DND-41 (cell line): Measurements from ENCODE around the gene MS4A15.

Source experiments
- ATAC-seq: fragments of 200-7000 bp; cut with Tn5 transposase; 3 replicates; pipeline ENCODE4 v1.9.1; 2021; ENCODE audit warnings: low read depth; ENCODE audit not compliant: insufficient read depth
- DNase-seq: peaks from one replicate; pipeline ENCODE4 v3.0.0-alpha.2; 2020
- H2AFZ ChIP-seq: 2 replicates; pipeline ENCODE4 v1.6.0; 2012; ENCODE audit warnings: low read depth, low read length
- H3K27ac ChIP-seq: 2 replicates; pipeline ENCODE4 v1.5.1; 2012; ENCODE audit warnings: low read length, inconsistent platforms
- H3K27me3 ChIP-seq: fragments of 200-600 bp; sonication (generic); 2 replicates; pipeline ENCODE4 v1.6.0; 2012; ENCODE audit warnings: low read length, mild to moderate bottlenecking, inconsistent platforms; ENCODE audit not compliant: insufficient read depth, poor library complexity
- H3K36me3 ChIP-seq: 2 replicates; pipeline ENCODE4 v1.5.1; 2012; ENCODE audit warnings: low read length, inconsistent platforms; ENCODE audit not compliant: insufficient read depth
- H3K4me1 ChIP-seq: 2 replicates; pipeline ENCODE4 v1.5.1; 2012; ENCODE audit warnings: mild to moderate bottlenecking, low read length; ENCODE audit not compliant: insufficient read depth
- H3K4me2 ChIP-seq: 2 replicates; pipeline ENCODE4 v1.6.0; 2012; ENCODE audit warnings: mild to moderate bottlenecking, moderate library complexity, low read length, inconsistent platforms; ENCODE audit not compliant: insufficient read depth
- H3K4me3 ChIP-seq, 2 experiments: fragments of 200-600 bp in 1 of 2; shearing (Covaris generic) in 1 of 2; 2 replicates each; pipeline ENCODE4 v1.5.1; 2012 to 2016; ENCODE audit warnings: inconsistent platforms in 2 of 2, low read length in 2 of 2, mild to moderate bottlenecking in 2 of 2, low read depth in 1 of 2, moderate library complexity in 1 of 2
- H3K79me2 ChIP-seq: 2 replicates; pipeline ENCODE4 v1.6.0; 2012; ENCODE audit warnings: low read length, inconsistent platforms; ENCODE audit not compliant: insufficient read depth
- H3K9ac ChIP-seq: 2 replicates; pipeline ENCODE4 v1.6.0; 2012; ENCODE audit warnings: low read depth, mild to moderate bottlenecking, inconsistent platforms, low read length, moderate library complexity
- H3K9me3 ChIP-seq: 2 replicates; pipeline ENCODE4 v1.5.1; 2012; ENCODE audit warnings: low read length, moderate library complexity, mild to moderate bottlenecking, inconsistent platforms; ENCODE audit not compliant: insufficient read depth, severe bottlenecking
- H4K20me1 ChIP-seq: 2 replicates; pipeline ENCODE4 v1.6.0; 2012; ENCODE audit warnings: low read length; ENCODE audit not compliant: insufficient read depth
- EZH2 ChIP-seq: IDR thresholded peaks from 3 replicates; pipeline ENCODE4 v1.6.1; 2012; ENCODE audit warnings: borderline replicate concordance, low read depth, mild to moderate bottlenecking, moderate library complexity, low read length, inconsistent platforms; ENCODE audit not compliant: severe bottlenecking
- TF ChIP-seq, protein P1 (sequence below): IDR thresholded peaks from 2 replicates; pipeline ENCODE4 v1.5.1; 2012; ENCODE audit warnings: borderline replicate concordance, low read length, moderate library complexity, mild to moderate bottlenecking; ENCODE audit not compliant: poor library complexity, severe bottlenecking; ENCODE audit errors: extremely low read depth

Gene MS4A15

DNA sequence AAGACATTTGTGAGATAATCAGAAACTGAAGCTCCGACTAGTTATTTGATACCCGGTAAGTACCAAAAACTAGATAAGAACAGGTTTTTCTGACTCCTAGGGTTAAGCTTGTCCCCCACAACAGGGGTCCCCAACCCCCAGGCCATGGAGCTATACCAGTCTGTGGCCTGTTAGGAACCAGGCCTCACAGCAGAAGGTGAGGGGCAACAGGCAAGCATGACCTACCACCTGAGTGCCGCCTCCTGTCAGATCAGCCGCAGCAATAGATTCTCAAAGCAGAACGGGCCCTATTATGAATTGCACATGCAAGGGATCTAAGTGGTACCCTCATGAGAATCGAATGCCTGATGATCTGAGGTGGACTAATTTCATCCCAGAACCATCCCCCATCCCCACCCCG lies 27.2 kb downstream of the MS4A15 start:
- Histone ChIP-seq H3K27me3 (no peaks in the 10 kb centered on the region), H3K4me1 (no peaks in the 10 kb centered on the region), H3K79me2 (no peaks in the 10 kb centered on the region), H3K36me3 (no peaks in the 10 kb centered on the region), H3K4me3 (no peak overlapping the region), H3K4me2 (no peak overlapping the region), H3K9ac (no peak overlapping the region), H4K20me1 (no peaks in the 10 kb centered on the region), H3K27ac (no peak overlapping the region), H2AFZ (no peak overlapping the region), H3K9me3 (no peaks in the 10 kb centered on the region)
- ATAC-seq (no peak), DNase-seq (no peak)
- TF ChIP-seq EZH2, result no peak
- TF ChIP-seq, protein P1, sequence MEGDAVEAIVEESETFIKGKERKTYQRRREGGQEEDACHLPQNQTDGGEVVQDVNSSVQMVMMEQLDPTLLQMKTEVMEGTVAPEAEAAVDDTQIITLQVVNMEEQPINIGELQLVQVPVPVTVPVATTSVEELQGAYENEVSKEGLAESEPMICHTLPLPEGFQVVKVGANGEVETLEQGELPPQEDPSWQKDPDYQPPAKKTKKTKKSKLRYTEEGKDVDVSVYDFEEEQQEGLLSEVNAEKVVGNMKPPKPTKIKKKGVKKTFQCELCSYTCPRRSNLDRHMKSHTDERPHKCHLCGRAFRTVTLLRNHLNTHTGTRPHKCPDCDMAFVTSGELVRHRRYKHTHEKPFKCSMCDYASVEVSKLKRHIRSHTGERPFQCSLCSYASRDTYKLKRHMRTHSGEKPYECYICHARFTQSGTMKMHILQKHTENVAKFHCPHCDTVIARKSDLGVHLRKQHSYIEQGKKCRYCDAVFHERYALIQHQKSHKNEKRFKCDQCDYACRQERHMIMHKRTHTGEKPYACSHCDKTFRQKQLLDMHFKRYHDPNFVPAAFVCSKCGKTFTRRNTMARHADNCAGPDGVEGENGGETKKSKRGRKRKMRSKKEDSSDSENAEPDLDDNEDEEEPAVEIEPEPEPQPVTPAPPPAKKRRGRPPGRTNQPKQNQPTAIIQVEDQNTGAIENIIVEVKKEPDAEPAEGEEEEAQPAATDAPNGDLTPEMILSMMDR, result no peak

DNA sequence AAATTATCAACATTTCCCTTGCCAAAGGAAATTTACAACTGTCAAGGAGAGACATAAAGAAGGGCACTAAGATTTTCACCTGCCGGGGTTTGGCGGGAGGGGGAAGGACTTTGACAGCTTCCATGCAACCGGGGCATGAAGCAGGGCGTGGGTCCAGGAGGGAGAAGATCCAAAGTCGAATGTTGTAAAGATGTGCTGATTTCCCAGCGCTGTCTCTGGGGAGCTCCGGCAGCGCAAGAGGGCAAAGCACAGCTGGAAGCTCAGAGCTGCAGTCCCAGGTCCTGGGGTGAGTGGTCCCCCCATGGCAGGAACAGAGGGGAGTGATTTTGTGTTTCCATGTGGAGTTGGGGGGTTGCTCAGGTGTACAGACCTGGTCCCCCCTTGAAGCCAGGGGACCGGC lies 28.5 kb downstream of the MS4A15 start, which contains the start of gene MS4A10:
Gene MS4A10, plus strand, starts transcription at position 198 of the 400 bp plus-strand sequence. CDS start 5,003 bp downstream, outside the sequence.
- Histone ChIP-seq H3K36me3 (no peaks in the 10 kb centered on the region), H2AFZ (no peak within 1 kb of the TSS), H3K9ac (no peak within 1 kb of the TSS), H3K27me3 (no peaks in the 10 kb centered on the region), H3K9me3 (no peaks in the 10 kb centered on the region), H3K27ac (no peak within 1 kb of the TSS), H3K4me2 (no peak within 1 kb of the TSS), H3K4me3 (no peak within 1 kb of the TSS), H3K79me2 (no peaks in the 10 kb centered on the region), H4K20me1 (no peaks in the 10 kb centered on the region), H3K4me1 (no peaks in the 10 kb centered on the region)
- TF ChIP-seq EZH2, result no peak
- TF ChIP-seq, protein P1, result no peak
- no peak for DNase-seq
- no peak for ATAC-seq

DNA sequence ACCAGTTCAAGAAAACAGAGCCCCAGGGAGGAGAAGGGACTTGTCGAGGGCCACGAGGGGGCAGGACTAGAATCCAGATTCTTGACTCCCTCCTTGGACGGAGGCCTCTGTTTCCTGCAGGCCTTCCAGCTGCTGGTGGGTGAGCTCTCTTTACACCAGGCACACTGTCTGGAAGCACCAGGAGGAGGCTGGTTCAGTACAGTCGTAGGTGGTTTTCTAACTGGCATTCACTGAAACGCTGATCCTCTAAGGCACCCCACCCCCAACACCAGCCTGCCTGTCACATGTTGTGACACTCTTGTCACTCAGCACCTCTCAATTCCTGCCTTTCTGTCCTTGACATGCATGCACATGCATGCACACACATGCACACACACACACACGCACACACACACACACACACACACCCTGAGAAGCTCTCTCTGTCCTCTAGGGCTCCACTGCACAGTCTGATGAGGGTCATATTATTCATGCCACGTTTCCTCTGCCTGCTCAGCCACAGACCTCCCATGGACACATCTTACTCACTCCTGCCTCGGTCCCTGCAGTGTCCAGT lies 29.2 kb downstream of the MS4A15 start:
- H3K27me3 ChIP-seq, result no peaks in the 10 kb centered on the region
- H3K79me2 ChIP-seq, result no peaks in the 10 kb centered on the region
- no peak overlapping the region for H2AFZ ChIP-seq
- no peak overlapping the region for H3K4me3 ChIP-seq
- H3K4me2 ChIP-seq, result no peak overlapping the region
- H3K9me3 ChIP-seq, result no peaks in the 10 kb centered on the region
- DNase-seq (no peak), ATAC-seq (no peak)
- TF ChIP-seq, protein P1, result no peak
- no peak for TF ChIP-seq EZH2
- H3K4me1 ChIP-seq, result no peaks in the 10 kb centered on the region
- no peaks in the 10 kb centered on the region for H3K36me3 ChIP-seq
- H3K9ac ChIP-seq, result no peak overlapping the region
- H4K20me1 ChIP-seq, result no peaks in the 10 kb centered on the region
- H3K27ac ChIP-seq, result no peak overlapping the region
